ENCODE data around the gene RTP3.

The RTP3 gene

DNA sequence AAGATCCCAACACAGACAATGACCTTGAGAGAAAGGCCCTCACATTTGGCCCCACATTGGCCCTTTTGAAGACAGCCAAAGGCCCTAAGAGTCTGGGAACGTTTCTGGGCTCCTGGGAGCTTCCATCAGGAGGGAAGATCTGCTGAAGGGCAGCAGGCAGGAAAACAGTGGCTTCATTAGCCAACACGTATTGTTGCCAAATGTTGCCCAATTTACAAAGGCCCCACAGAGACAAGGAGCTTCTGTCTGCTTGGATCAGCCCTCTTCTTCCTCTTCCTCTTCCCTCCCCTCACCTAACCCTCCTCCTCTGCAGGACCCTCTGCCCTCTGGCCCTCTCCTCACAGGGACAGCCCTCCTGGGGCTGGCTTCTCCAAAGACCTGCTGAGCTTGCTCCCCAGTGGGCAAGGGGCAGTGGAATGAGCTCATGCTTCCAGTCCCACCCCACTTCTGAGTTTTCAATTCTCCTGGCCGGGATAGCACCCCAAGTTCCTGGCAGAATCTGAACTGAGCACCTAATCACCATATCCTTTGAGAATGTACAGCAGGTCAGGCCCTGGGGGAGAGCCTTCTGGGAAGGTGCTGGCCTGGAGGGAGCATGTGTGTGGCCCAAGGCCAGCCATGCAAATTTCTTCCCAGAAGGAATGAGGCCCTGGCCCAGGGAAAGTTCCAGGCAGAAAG lies 28.0 kb upstream of the RTP3 start:
- no peak for DNase-seq

GRCh38 chr3:46470831-46471230 lies 26.9 kb upstream of the RTP3 start:
- no peak for DNase-seq

DNA sequence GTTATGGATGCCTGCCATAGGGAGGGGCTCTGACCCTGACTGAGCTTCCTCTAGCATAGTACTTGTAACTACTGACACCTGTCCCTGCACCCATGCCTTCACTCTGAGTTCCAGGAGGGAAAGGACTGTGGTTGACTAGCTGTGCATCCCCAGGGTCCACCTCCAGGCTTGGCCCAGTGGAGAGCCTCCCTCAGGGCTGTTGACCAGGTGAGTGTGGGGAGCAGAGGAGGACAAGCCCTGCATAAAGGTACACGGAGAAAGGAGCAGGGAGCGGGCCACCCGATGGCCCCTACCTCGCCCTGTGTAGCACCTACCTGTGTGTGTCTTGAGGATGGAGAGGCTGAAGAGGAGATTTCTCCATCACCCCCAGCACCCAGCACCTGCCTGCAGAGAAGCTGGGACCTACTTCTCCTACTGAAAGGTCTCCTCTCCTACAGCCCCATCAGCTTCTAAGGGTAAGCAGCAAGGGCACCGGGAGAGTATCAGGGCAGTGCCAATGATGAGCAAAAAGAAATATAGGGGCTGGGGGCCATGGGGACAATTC lies 26.3 kb upstream of the RTP3 start:
- DNase-seq: no peak

GRCh38 chr3:46472736-46473135 lies 25.0 kb upstream of the RTP3 start:
- DNase-seq: no peak

GRCh38 chr3:46477145-46477544 lies 20.6 kb upstream of the RTP3 start:
- no peak for DNase-seq

DNA sequence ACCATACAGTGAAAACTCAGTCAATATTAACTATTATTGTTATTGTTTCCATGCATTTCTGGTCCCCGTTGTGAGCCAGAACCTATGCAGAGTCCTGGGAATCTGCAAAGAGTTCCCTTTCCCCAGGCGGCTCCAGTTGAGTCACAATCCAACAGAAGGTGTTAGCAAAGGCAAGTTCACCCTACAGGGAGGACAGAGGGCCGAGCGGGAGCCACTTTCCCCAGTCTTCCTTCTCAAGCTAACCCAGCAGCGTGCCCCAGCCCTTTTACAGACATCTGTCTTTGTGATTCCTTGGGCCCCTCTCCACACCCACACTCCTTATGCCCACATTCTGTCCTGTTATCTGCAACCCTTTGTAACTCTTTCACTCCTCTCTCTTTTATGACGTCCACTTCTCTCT lies 20.0 kb upstream of the RTP3 start:
- DNase-seq: no peak

DNA sequence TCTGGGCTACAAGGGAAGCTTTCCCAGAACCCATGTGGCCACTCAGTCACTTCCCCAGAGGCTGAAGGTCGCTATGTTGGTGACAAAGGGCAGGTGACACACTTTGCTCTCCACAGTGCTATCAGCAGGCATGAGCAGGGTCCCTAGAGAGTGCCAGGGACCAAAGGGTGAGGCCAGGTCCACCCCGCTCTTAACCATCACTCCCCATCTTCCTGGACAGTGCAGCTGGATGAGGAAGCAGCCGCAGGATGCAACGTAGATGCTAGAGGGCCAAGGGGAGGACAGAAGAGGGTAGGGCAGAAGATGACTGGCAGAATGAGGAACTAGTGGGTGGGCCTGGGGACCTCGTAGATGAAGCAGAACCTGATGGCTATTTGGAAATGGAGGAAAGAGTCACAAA lies 19.4 kb upstream of the RTP3 start:
- DNase-seq: no peak

- no peak for DNase-seq
Measured at GRCh38 chr3:46479021-46479420, 18.8 kb upstream of the RTP3 start.

- no peak for DNase-seq
Measured at GRCh38 chr3:46479696-46480095, 18.1 kb upstream of the RTP3 start.

- peak; percentile 41 for DNase-seq
Measured at GRCh38 chr3:46480491-46481195, 17.1 kb upstream of the RTP3 start.

DNA sequence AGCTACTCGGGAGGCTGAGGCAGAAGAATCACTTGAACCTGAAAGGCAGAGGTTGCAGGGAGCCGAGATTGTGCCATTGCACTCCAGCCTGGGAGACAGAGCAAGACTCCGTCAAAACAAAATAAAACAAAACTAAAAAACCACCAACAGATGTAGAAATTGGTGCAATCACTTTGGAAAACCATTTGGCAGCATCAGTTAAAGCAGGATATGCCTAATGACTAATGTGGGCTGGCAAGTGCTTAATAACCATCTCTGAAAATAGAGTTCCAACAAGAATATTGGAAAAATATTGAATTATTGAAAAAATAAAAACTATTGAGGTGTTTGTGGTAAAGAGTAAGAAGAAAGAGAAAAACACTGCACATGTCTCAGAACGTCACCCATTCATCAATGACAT lies 16.1 kb upstream of the RTP3 start:
- no peak for DNase-seq

DNA sequence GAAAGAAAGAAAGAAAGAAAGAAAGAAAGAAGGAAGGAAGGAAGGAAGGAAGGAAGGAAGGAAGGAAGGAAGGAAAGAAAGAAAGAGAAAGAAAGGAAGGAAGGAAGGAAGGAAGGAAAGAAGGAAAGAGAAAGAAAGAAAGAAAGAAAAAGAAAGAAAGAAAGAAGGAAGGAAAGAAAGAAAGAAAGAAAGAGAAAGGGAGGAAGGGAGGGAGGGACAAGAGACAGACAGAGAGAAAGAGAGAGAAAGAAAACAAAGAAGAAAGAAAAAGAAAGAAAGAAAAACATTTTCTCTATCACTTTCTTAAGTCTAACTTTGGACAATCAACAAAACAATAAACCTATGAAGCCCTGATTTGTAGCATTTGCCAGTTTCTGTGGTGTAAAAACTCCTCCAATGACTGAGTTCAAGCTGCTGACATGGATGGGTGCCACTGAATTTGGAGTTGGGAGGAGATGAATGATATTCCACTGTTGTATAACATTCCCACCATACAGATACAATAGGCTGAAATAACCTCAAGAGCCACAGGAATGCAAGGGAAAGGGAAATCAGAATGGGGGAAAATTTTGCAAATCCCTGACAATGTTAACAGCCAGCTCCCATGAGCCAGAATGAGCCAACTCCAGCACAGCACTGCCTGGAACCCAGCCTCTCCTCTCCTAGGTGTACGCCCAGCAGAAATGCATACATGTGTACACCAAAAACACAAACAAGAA lies 15.0 kb upstream of the RTP3 start:
- DNase-seq: no peak

GRCh38 chr3:46483825-46484224 lies 14.0 kb upstream of the RTP3 start:
- DNase-seq: no peak

GRCh38 chr3:46484388-46484787 lies 13.4 kb upstream of the RTP3 start:
- no peak for DNase-seq

GRCh38 chr3:46484911-46485778 lies 12.6 kb upstream of the RTP3 start:
- peak; percentile 53 for DNase-seq

DNA sequence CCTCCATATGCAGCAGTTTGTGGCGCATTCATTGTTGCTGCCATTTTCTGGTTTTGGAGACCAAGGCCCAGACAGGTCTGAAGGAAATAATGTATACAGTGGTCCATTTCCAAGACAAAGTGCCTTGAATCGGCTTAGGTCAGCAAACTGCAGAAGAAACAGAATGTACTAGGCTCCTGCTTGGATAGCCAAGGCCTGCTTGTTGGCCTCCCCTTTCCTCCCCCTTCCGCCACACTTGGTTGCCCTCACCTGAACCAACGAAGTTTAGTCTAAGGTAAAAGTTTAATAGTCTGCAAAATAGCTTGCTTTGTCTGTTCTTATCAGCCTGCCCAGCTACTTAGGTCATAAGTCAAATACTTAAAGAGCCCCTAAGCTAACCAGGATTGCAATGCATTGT lies 12.0 kb upstream of the RTP3 start:
- no peak for DNase-seq

DNA sequence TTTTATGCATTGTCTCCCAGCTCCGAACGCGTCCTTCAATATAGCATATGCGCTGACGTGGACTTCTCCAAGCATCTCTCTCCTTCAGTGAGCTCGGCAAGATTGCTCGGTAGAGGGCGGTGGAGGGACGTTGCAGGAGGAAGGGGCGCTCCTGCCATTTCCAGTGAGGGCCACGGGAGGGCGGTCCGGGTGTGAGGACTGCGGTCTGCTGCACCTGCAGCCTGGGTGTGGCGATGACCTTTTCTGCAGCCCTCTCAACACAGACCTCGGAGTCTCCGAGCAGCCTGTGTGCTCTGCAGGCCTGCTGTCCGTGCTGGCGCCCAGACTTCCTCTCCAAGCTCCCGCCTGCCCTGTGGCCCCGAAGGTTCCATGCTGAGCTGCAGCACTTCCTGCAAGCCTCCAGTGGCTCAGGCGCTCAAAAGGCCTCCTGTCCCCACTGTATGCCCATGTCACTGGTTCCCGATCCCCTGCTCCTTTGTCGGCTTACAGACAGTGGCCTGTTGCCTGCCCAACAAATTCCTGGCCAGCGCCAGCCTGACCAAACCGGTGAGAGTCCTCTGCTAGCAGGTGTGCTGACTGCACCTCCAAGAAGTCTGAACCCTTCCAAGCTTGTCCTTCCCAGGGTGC lies 8.9 kb upstream of the RTP3 start:
- DNase-seq: peak; percentile 91

GRCh38 chr3:46489381-46489780 lies 8.4 kb upstream of the RTP3 start:
- no peak for DNase-seq

- DNase-seq: no peak
Measured at GRCh38 chr3:46489875-46490274, 7.9 kb upstream of the RTP3 start.

- no peak for DNase-seq
Measured at GRCh38 chr3:46490338-46491084, 7.3 kb upstream of the RTP3 start.
